Ovary (tissue), 9 donors: ENCODE results near the gene MAP2K5. TPM values are rescaled to one million over a fixed set of nuclear protein-coding genes. Genes with fewer than 3 reads are reported as not detected.

Source experiments
- DNase-seq, 5 donors: peaks; one replicate each; pipeline ENCODE4 v3.0.0-alpha.2; 2019 to 2020
- H3K27ac ChIP-seq, 2 donors: fragments of 200-600 bp; one replicate each; pipeline versions ENCODE4 v1.5.1 to v1.8.0; 2019 to 2022
- H3K27me3 ChIP-seq: fragments of 200-600 bp; one replicate; pipeline ENCODE4 v1.8.0; 2022
- H3K36me3 ChIP-seq: fragments of 200-600 bp; sonication (generic); one replicate; pipeline ENCODE4 v1.5.1; 2019
- H3K4me1 ChIP-seq: one replicate; pipeline ENCODE4 v1.8.1; 2013; ENCODE audit warnings: mild to moderate bottlenecking, moderate library complexity; ENCODE audit not compliant: insufficient read depth
- H3K4me3 ChIP-seq: fragments of 200-600 bp; sonication (generic); one replicate; pipeline ENCODE4 v1.5.1; 2017
- H3K9me3 ChIP-seq, 2 donors: fragments of 200-600 bp in 1 of 2; sonication (generic) in 1 of 2; one replicate each; pipeline versions ENCODE4 v1.5.1 to v1.8.1; 2013 to 2019; ENCODE audit warnings: mild to moderate bottlenecking in 1 of 2, moderate library complexity in 1 of 2
- CTCF ChIP-seq, 3 donors: fragments of 450-650 bp in 2 of 3; fragments of 200-600 bp in 1 of 3; IDR thresholded peaks; one replicate each; pipeline versions ENCODE4 v1.5.1 to v1.8.0; 2016 to 2022; ENCODE audit warnings: antibody characterized with exemption in 3 of 3, mild to moderate bottlenecking in 1 of 3
- EP300 ChIP-seq: sonication (generic); formaldehyde crosslinking; IDR thresholded peaks from one replicate; pipeline ENCODE4 v1.6.1; 2017; ENCODE audit warnings: antibody characterized with exemption
- POLR2A ChIP-seq: fragments of 450-650 bp; IDR thresholded peaks from one replicate; pipeline ENCODE4 v1.6.1; 2017; ENCODE audit warnings: antibody characterized with exemption, mild to moderate bottlenecking, moderate library complexity
- WGBS, 3 donors: extraction: QIAGEN DNeasy Blood & Tissue Kit in 1 of 3; methylation state at CpG; one replicate each; pipeline versions ENCODE4 v1.1.5 to v1.1.7; 2013 to 2017; 5-methylcytosine and 5-hydroxymethylcytosine counted together
- intact Hi-C, 4 donors: fragments of 100-400 bp; cut with DNase I; formaldehyde crosslinking; loops; one replicate each; pipeline versions ENCODE4 v1.11.0 to v1.15.1; 2022 to 2023
- polyA plus RNA-seq, 2 donors: library from polyadenylated mRNA; stranded (reverse); fragments of 200-250 nt in 1 of 2; fragments of 350-450 nt in 1 of 2; fragmentation: Illumina TruSeq in 1 of 2; extraction: RNeasy Lipid Tissue Mini Kit (QIAGEN cat#74804) in 1 of 2; gene quantifications; one replicate each; pipeline ENCODE4 v1.2.3, GENCODE V29; 2013 to 2014
- total RNA-seq, 7 donors: library from RNA; depleted of rRNA in 2 of 7; stranded (reverse); fragments of >200 nt in 2 of 7; fragmentation: NEBNext Ultra II Directional in 3 of 7; extraction: Animal tissue kit (Norgen Biotek cat#: 25700) in 3 of 7; gene quantifications; one replicate each; pipeline versions ENCODE4 v1.1.0 to v1.2.4, GENCODE V29; 2016 to 2023
- donor health status: DM: no; HTN: no; CAD: no; lungs with moderate emphysema.
- donor health status: DM: no; HTN: no; CAD: no.
- donor health status: Bipolar disorder and iron deficiency.
- donor health status: DM: yes; HTN: yes; CAD: no.
- donor health status: DM: no; HTN: no; CAD: no.
- donor health status: DM: yes; HTN: yes; CAD: no.

MAP2K5 gene
- total and polyA plus RNA-seq, 9 donors, result 4.0 to 39.8 (median 23.2) TPM

DNA sequence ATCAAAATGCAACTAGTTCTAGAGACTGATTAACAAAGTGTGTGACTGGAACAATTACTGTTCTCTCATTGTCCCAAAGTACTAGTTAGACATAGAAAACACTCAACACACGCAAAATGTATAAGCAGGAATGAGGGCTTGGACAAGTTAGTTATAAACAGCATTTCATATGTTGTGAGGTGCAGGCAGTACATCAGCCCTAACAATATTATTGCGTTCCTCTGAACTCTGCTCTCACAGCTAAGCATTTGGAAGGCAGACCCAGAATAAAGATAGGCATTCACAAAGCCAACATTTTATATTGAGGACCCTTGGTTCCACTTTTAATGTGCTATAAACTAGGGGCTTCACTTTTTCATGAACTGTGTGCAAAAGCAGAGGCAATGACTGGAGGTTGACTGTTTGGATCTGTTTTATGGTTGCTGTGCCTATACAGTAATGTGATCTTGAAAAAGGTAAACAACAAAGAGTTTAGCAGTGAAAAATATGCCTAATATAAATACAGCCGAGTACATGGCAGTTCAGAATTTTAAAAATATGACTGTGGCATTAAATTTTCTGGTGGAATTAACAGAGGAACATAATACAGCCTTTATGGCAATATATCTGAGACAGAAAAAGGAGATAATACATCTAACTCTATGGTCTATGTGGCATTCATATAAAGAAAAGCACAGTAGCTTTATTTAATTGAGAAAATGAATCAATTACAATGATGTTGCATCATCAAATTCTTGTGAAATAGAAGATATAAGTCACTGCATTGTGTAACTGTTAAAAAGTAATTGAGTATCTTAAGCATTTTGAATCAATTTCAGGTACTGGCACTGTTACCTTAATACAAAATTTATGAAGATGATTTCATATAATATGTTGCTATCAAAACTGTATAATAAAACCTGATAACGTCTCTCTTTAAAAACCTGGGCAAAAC, 202.8 kb downstream of the MAP2K5 start:
- Histone ChIP-seq H3K9me3 (no peaks in the 10 kb centered on the region), H3K4me1 (no peaks in the 10 kb centered on the region), H3K27me3 (no peaks in the 10 kb centered on the region), H3K36me3 (no peaks in the 10 kb centered on the region), H3K27ac (no peak overlapping the region), H3K4me3 (no peak overlapping the region)
- TF ChIP-seq POLR2A, result no peak
- no peak for TF ChIP-seq CTCF (IDR thresholded peaks at IDR 0.05)
- no peak for TF ChIP-seq EP300
- 87 to 90% (median 87%) methylated on average over 4 of the region's 4 CpGs for WGBS, 3 donors
- DNase-seq, result no peak
- intact Hi-C loops, result no loop called here

- intact Hi-C loops, result no loop called here
- H3K4me3 ChIP-seq, result no peak overlapping the region
- no peaks in the 10 kb centered on the region for H3K27me3 ChIP-seq
- H3K4me1 ChIP-seq, result no peaks in the 10 kb centered on the region
- WGBS, 3 donors, result 44 to 54% (median 51%) methylated on average over 1 of the region's 1 CpG
- no peak for DNase-seq
- TF ChIP-seq CTCF (IDR thresholded peaks at IDR 0.05), result no peak
- no peak for TF ChIP-seq EP300
- TF ChIP-seq POLR2A, result no peak
- no peak overlapping the region for H3K27ac ChIP-seq
- H3K36me3 ChIP-seq, result no peaks in the 10 kb centered on the region
- no peaks in the 10 kb centered on the region for H3K9me3 ChIP-seq
These were observed 203.5 kb downstream of the MAP2K5 start for GRCh38 chr15:67746022-67746421.

GRCh38 chr15:67746450-67746849, 203.9 kb downstream of the MAP2K5 start:
- Histone ChIP-seq H3K4me3 (no peak overlapping the region), H3K4me1 (no peaks in the 10 kb centered on the region), H3K27me3 (no peaks in the 10 kb centered on the region), H3K9me3 (no peaks in the 10 kb centered on the region), H3K36me3 (no peaks in the 10 kb centered on the region), H3K27ac (no peak overlapping the region)
- WGBS, 3 donors, result 85 to 86% (median 85%) methylated on average over 4 of the region's 4 CpGs
- intact Hi-C loops, result no loop called here
- TF ChIP-seq EP300 (no peak), POLR2A (no peak), CTCF (IDR thresholded peaks at IDR 0.05) (no peak)
- DNase-seq, result no peak

DNA sequence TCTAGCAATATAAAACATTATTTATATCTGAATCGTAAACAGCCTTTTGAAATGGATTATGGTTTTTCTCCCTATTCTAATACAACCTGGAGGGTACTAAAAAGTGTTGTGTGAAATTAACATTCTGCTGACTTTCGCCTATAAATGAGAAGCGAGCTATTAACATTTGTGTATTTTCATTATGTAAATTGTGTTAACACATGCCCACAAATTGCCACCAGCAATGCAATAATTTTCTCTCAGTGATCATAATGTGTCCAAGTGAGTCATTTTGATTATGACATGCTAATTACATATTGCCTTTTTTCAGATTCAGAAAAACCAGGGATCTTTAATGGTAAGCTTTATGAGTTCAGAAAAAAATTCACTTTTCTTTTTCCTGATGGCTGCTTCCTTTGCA, 205.4 kb downstream of the MAP2K5 start:
- no peaks in the 10 kb centered on the region for H3K27me3 ChIP-seq
- DNase-seq, result no peak
- H3K9me3 ChIP-seq, result no peaks in the 10 kb centered on the region
- 97 to 98% (median 98%) methylated on average over 3 of the region's 3 CpGs for WGBS, 3 donors
- no peaks in the 10 kb centered on the region for H3K4me1 ChIP-seq
- H3K27ac ChIP-seq, result no peak overlapping the region
- intact Hi-C loops, result no loop called here
- no peak for TF ChIP-seq POLR2A
- no peaks in the 10 kb centered on the region for H3K36me3 ChIP-seq
- no peak overlapping the region for H3K4me3 ChIP-seq

- Histone ChIP-seq H3K4me1 (no peaks in the 10 kb centered on the region), H3K27me3 (no peaks in the 10 kb centered on the region), H3K36me3 (no peaks in the 10 kb centered on the region), H3K9me3 (no peaks in the 10 kb centered on the region), H3K27ac (no peak overlapping the region), H3K4me3 (no peak overlapping the region)
- WGBS, 3 donors, result 70 to 82% (median 75%) methylated on average over 4 of the region's 4 CpGs
- intact Hi-C loops, result no loop called here
- TF ChIP-seq EP300, result no peak
- no peak for TF ChIP-seq POLR2A
- no peak for TF ChIP-seq CTCF (IDR thresholded peaks at IDR 0.05)
- DNase-seq, result no peak
These were observed 207.9 kb downstream of the MAP2K5 start for GRCh38 chr15:67750371-67750770.
